ENCODE data around the gene COPS3.

DNA sequence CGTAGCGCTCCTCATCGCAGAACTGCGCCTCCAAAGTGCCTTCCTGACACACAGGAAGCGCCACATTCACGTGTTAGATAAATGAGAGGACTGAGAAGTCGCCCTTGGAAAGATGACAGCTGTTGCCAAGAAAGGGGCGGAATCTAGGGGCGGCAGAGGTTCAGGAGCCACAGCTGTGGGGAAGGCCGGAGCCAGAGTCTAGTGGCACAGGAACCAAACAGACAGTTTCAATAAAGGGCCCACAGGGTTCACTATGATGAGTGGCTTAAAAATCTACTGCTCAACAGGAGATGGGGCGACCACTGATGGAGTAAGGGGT, 48.8 kb downstream of the COPS3 start:
- TF ChIP-seq, protein P1, sequence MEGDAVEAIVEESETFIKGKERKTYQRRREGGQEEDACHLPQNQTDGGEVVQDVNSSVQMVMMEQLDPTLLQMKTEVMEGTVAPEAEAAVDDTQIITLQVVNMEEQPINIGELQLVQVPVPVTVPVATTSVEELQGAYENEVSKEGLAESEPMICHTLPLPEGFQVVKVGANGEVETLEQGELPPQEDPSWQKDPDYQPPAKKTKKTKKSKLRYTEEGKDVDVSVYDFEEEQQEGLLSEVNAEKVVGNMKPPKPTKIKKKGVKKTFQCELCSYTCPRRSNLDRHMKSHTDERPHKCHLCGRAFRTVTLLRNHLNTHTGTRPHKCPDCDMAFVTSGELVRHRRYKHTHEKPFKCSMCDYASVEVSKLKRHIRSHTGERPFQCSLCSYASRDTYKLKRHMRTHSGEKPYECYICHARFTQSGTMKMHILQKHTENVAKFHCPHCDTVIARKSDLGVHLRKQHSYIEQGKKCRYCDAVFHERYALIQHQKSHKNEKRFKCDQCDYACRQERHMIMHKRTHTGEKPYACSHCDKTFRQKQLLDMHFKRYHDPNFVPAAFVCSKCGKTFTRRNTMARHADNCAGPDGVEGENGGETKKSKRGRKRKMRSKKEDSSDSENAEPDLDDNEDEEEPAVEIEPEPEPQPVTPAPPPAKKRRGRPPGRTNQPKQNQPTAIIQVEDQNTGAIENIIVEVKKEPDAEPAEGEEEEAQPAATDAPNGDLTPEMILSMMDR (IDR thresholded peaks at IDR 0.05), result no peak
- TF ChIP-seq POLR2A (IDR thresholded peaks at IDR 0.05), result no peak
